Measurements from ENCODE around the gene LLCFC1.
"Not testable (repeated sequence)": the region's sequence is repeated elsewhere in the genome, so short reads cannot be mapped to it uniquely, and the experiment has no call there.

LLCFC1 gene

DNA sequence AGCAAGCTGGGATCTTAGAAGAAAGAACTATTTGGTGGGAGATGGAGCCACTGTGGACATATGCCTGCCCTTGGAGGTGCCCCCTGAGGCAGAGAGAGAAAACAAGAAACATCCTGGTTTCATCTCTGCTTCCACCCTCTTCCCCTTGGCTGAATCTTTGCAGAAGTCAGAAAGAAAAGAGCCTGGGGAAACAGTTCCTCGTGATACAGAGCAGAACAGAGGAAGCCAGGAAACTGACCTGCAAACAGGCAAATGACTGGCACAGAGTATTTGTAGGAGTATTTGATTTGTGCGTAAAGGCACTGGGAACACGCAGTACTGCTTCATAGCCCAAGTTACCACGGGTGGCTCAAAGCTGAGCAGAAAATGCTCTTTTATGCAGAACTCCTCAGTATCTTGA, 29.9 kb downstream of the LLCFC1 start:
- Histone ChIP-seq H3K36me3 (replicated peaks) (no peaks in the 10 kb centered on the region), H3K27me3 (replicated peaks) (no peaks in the 10 kb centered on the region), H3K27ac (no peak overlapping the region), H3K4me3 (ENCODE audit: low read depth, low read length) (no peak overlapping the region)
- TF ChIP-seq, protein P1, sequence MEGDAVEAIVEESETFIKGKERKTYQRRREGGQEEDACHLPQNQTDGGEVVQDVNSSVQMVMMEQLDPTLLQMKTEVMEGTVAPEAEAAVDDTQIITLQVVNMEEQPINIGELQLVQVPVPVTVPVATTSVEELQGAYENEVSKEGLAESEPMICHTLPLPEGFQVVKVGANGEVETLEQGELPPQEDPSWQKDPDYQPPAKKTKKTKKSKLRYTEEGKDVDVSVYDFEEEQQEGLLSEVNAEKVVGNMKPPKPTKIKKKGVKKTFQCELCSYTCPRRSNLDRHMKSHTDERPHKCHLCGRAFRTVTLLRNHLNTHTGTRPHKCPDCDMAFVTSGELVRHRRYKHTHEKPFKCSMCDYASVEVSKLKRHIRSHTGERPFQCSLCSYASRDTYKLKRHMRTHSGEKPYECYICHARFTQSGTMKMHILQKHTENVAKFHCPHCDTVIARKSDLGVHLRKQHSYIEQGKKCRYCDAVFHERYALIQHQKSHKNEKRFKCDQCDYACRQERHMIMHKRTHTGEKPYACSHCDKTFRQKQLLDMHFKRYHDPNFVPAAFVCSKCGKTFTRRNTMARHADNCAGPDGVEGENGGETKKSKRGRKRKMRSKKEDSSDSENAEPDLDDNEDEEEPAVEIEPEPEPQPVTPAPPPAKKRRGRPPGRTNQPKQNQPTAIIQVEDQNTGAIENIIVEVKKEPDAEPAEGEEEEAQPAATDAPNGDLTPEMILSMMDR (IDR thresholded peaks at IDR 0.05; ENCODE audit: low read depth, low read length, missing control alignments) = no peak
- no peak for DNase-seq
- in situ Hi-C loops (cut with HindIII; ENCODE audit: low pct_ligation_motif_present, low sequenced_read_pairs) = no loop called here

DNA sequence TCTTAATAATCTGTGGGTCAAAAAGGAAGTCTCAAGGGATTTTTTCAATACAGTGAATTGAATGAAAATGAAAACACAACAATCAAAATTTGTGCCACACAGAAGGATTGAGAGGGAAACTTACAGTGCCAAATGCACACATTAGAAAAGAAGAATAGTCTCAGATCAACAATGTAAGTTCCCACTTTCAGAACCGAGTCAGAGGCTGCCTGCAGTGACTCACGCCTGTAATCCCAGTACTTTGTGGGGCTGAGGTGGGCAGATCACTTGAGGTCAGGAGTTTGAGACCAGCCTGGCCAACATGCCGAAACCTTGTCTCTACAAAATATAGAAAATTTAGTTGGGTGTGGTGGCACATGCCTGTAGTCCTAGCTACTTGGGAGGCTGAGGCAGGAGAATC, 35.3 kb downstream of the LLCFC1 start:
- TF ChIP-seq, protein P1 (IDR thresholded peaks at IDR 0.05; ENCODE audit: low read depth, low read length, missing control alignments) = no peak
- no peaks in the 10 kb centered on the region for H3K27me3 ChIP-seq (replicated peaks)
- no peak overlapping the region for H3K4me3 ChIP-seq (ENCODE audit: low read depth, low read length)
- in situ Hi-C loops (cut with HindIII; ENCODE audit: low pct_ligation_motif_present, low sequenced_read_pairs) = no loop called here
- no peak overlapping the region for H3K27ac ChIP-seq
- no peaks in the 10 kb centered on the region for H3K36me3 ChIP-seq (replicated peaks)
- no peak for DNase-seq

DNA sequence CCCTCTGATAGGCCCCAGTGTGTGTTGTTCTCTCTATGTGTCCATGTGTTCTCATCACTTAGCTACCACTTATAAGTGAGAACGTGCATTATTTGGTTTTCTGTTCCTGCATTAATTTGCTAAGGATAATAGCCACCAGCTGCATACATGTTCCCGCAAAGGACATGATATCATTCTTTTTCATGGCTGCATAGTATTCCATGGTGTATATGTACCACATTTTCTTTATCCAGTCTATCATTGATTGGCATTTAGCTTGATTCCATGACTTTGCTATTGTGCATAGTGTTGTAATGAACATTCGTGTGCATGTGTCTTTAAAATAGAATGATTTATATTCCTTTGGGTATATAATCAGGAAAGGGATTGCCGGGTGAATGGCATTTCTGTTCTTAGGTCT, 39.1 kb downstream of the LLCFC1 start:
- in situ Hi-C loops (cut with HindIII; ENCODE audit: low pct_ligation_motif_present, low sequenced_read_pairs) = not testable (repeated sequence)

DNA sequence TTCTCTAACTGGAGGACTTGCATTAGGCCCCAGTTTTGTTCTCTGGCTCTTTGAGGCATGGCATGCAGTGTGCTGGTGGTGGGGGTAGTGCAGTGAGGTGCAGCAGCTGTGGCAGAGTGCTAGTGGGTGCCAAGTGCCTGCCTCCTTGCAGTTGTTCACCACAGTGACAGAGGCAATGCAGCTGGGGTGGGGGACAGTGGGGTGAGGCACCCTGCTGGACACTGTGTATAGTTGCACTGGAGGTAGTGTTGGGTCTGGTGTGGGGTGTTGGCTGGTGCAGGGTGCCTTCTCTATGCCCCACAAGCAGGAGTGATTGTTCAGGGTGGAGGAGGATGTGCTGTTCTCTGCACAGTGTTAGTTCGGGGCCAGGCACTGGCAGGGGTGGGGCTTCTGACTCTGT, 44.5 kb downstream of the LLCFC1 start:
- Histone ChIP-seq H3K36me3 (replicated peaks) (no peaks in the 10 kb centered on the region), H3K27ac (no peak overlapping the region), H3K27me3 (replicated peaks) (no peaks in the 10 kb centered on the region), H3K4me3 (ENCODE audit: low read depth, low read length) (no peak overlapping the region)
- TF ChIP-seq, protein P1 (IDR thresholded peaks at IDR 0.05; ENCODE audit: low read depth, low read length, missing control alignments) = no peak
- in situ Hi-C loops (cut with HindIII; ENCODE audit: low pct_ligation_motif_present, low sequenced_read_pairs) = no loop called here
- DNase-seq = no peak

More for the DNA sequence above, 39.1 kb downstream of the LLCFC1 start:
- not testable (repeated sequence) for H3K27me3 ChIP-seq (replicated peaks); H3K27ac ChIP-seq; H3K4me3 ChIP-seq (ENCODE audit: low read depth, low read length); H3K36me3 ChIP-seq (replicated peaks); DNase-seq

DNA sequence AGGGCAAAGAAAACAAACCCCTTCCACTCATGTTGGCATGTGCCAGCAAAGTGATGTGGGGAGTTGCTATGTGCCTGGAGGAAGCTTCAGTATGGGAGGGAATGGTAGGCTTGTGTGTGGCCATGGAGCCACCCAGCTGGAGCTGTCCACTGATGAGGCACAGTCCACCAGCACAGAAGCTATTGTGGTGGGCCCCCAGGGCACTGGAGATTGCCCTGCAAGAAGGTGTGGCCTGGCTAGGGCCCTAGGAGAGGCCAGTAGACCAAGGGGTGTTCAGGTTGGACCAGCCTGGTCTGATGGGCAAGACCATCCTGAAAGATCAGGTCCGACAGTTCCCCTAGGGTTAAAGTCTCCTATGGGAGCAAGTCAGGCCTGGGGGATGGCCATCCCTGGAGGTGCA, 45.0 kb downstream of the LLCFC1 start:
- Histone ChIP-seq H3K4me3 (ENCODE audit: low read depth, low read length) (no peak overlapping the region), H3K27ac (no peak overlapping the region), H3K36me3 (replicated peaks) (no peaks in the 10 kb centered on the region), H3K27me3 (replicated peaks) (no peaks in the 10 kb centered on the region)
- TF ChIP-seq, protein P1 (IDR thresholded peaks at IDR 0.05; ENCODE audit: low read depth, low read length, missing control alignments) = no peak
- in situ Hi-C loops (cut with HindIII; ENCODE audit: low pct_ligation_motif_present, low sequenced_read_pairs) = no loop called here
- no peak for DNase-seq

All from brain microvascular endothelial cell (primary cell).